ENCODE measurements around the gene SLC7A6. TPM values are rescaled to one million over a fixed set of nuclear protein-coding genes. Genes with fewer than 3 reads are reported as not detected.

The SLC7A6 gene
- total RNA-seq, 1 experiment from 2014 or later = 28.5 TPM

GRCh38 chr16:68233085-68233834, 31.1 kb upstream of the SLC7A6 start:
- H2AFZ ChIP-seq (ENCODE audit: low read depth, low read length, poor library complexity, severe bottlenecking) = no peak overlapping the region
- peak overlapping the region in 1 of 2 experiments; percentile 88; a peak in 2 of 4 replicates for H3K4me3 ChIP-seq (replicated peaks in 1 of 2; ENCODE audit: low read depth in 1 of 2, low read length in 2 of 2)
- ATAC-seq (no peak), DNase-seq (ENCODE audit: low read depth, low spot score) (no peak)
- RAD21 ChIA-PET (ENCODE audit: low non-redundant PET in 1 of 2, low total read pairs in 2 of 2, uncharacterized antibody in 2 of 2, unreplicated experiment in 2 of 2) = no interaction called here
- CTCF ChIA-PET = interaction anchor here (0.6 kb wide), 1 partner anchor 9 kb away, joined by 4 read pairs; no protein-coding TSS in a partner anchor
- H3K79me2 ChIP-seq (ENCODE audit: insufficient read depth, low read length) = peaks cover 43% of the 10 kb centered on the region
- intact Hi-C loops (cut with micrococcal nuclease) = loop anchor here (10.0 kb wide), 1 partner anchor 708 kb away; the partner anchor contains the start of gene RIPOR1
- peaks cover 4% of the 10 kb centered on the region; the same call in 1 of the 2 replicates for H4K20me1 ChIP-seq (ENCODE audit: insufficient read depth)
- POLR2A ChIA-PET = no interaction called here
- H3K9me2 ChIP-seq (ENCODE audit: insufficient read depth) = no peaks in the 10 kb centered on the region
- BruUV-seq (replicated peaks) = no TSS peak
- peak overlapping the region; percentile 97 for H3K4me2 ChIP-seq (ENCODE audit: low read length)
- TF ChIP-seq SRF (IDR thresholded peaks at IDR 0.05; ENCODE audit: low read depth) (no peak), EZH2phosphoT487 (IDR thresholded peaks at IDR 0.05; ENCODE audit: borderline replicate concordance) (no peak), EGR1 (IDR thresholded peaks at IDR 0.05; ENCODE audit: low read depth) (no peak), ZFX (IDR thresholded peaks at IDR 0.05) (no peak), REST (IDR thresholded peaks at IDR 0.05; ENCODE audit: low read depth) (no peak), YY1 (IDR thresholded peaks at IDR 0.05; ENCODE audit: extremely low read depth, insufficient replicate concordance, low read depth, low read length) (no peak), EZH2 (IDR thresholded peaks at IDR 0.05) (no peak), POLR2AphosphoS5 (IDR thresholded peaks at IDR 0.05; ENCODE audit: low read depth, low read length) (no peak), SP1 (IDR thresholded peaks at IDR 0.05; ENCODE audit: low read depth) (no peak), ELF1 (IDR thresholded peaks at IDR 0.05; ENCODE audit: borderline replicate concordance, low read depth) (no peak), CTCF (IDR thresholded peaks at IDR 0.05 in 2 of 3, conservative IDR thresholded peaks at IDR 0.05 in 1 of 3; ENCODE audit: borderline replicate concordance in 1 of 3, insufficient read depth in 1 of 3, low read depth in 2 of 3, low read length in 2 of 3) (no peak)
- TF ChIP-seq, protein P1, sequence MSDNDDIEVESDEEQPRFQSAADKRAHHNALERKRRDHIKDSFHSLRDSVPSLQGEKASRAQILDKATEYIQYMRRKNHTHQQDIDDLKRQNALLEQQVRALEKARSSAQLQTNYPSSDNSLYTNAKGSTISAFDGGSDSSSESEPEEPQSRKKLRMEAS (IDR thresholded peaks at IDR 0.05) = no peak
- H3K27me3 ChIP-seq (ENCODE audit: insufficient read depth, low read length) = no peaks in the 10 kb centered on the region
- H3K9me3 ChIP-seq (ENCODE audit: control insufficient read depth in 1 of 2, insufficient read depth in 1 of 2, low read depth in 1 of 2, low read length in 2 of 2) = no peaks in the 10 kb centered on the region
- peaks cover 26 to 36% of the 10 kb centered on the region in 2 experiments for H3K4me1 ChIP-seq (ENCODE audit: control insufficient read depth in 1 of 2, insufficient read depth in 2 of 2, low read length in 2 of 2)
- 0 out of 2 replicates have a peak overlapping the region, but pooled peaks have one; percentile 98 for H3K9ac ChIP-seq (ENCODE audit: low read length)
- H3K27ac ChIP-seq (ENCODE audit: low read depth, low read length) = peak overlapping the region; percentile 86; the same call in 1 of the 2 replicates
- H3K36me3 ChIP-seq (ENCODE audit: control insufficient read depth in 1 of 2, insufficient read depth in 2 of 2, low read length in 2 of 2) = peaks cover 18 to 42% of the 10 kb centered on the region in 2 experiments; a peak in 3 of 4 replicates

Data from HCT116 (cell line).